HepG2 (cell line): ENCODE measurements around the gene LIMD2. TPM values are rescaled to one million over a fixed set of nuclear protein-coding genes. Genes with fewer than 3 reads are reported as not detected.

Experiments
- ATAC-seq: fragments of 200-7000 bp; cut with Tn5 transposase; 3 replicates; pipeline ENCODE4 v1.9.1; 2020; ENCODE audit warnings: mild to moderate bottlenecking, moderate library complexity
- BruUV-seq: library from RNA; stranded (reverse); fragments of 400-500 nt; replicated peaks from 2 replicates; lab custom pipeline; 2021; lab: Mats Ljungman, UMichigan
- CTCF ChIA-PET: fragments of 300-600 bp; formaldehyde crosslinking; extraction: SDS; loops from one replicate; lab custom pipeline; 2021; ENCODE audit warnings: low total read pairs, inconsistent platforms, low intra/inter-chr PET ratio; lab: Yijun Ruan, JAX
- POLR2A ChIA-PET: fragments of 350-600 bp; sonication (Branson Sonifier 250); formaldehyde crosslinking; loops from one replicate; lab custom pipeline; 2020; ENCODE audit warnings: antibody characterized with exemption, inconsistent platforms; lab: Yijun Ruan, JAX
- DNase-seq: peaks from one replicate; pipeline ENCODE4 v3.0.0-alpha.2; 2015; ENCODE audit warnings: low spot score
- FAIRE-seq: peaks from 3 replicates; lab custom pipeline; 2011; peaks lifted over from hg19 to GRCh38; lab: Jason Lieb, UNC
- H2AFZ ChIP-seq: one replicate; pipeline ENCODE4 v1.6.1; 2011; ENCODE audit warnings: low read length, inconsistent platforms
- H3K27ac ChIP-seq: fragments of 300-600 bp; 3 replicates; pipeline ENCODE4 v1.8.0; 2011; ENCODE audit warnings: mixed run types, mild to moderate bottlenecking, mixed read lengths, low read length, inconsistent platforms; ENCODE audit not compliant: insufficient read depth; ENCODE audit errors: extremely low read length
- H3K27me3 ChIP-seq, 2 experiments: fragments of 200-600 bp in 1 of 2; 2 replicates in 1 of 2; 3 replicates in 1 of 2; pipeline versions ENCODE4 v1.6.0 to v1.8.0; 2011; ENCODE audit warnings: low read length in 2 of 2, mild to moderate bottlenecking in 2 of 2, moderate library complexity in 2 of 2, inconsistent platforms in 1 of 2; ENCODE audit not compliant: insufficient read depth in 2 of 2, control insufficient read depth in 1 of 2
- H3K36me3 ChIP-seq, 2 experiments: fragments of 200-600 bp in 1 of 2; replicated peaks in 1 of 2; 2 replicates in 1 of 2; 3 replicates in 1 of 2; pipeline versions ENCODE4 v1.5.1 to v1.8.0; 2011; ENCODE audit warnings: low read length in 2 of 2, inconsistent platforms in 1 of 2; ENCODE audit not compliant: insufficient read depth in 2 of 2, control insufficient read depth in 1 of 2
- H3K4me1 ChIP-seq: 2 replicates; pipeline ENCODE4 v1.5.1; 2012; ENCODE audit warnings: low read length, inconsistent platforms; ENCODE audit not compliant: insufficient read depth
- H3K4me2 ChIP-seq: 2 replicates; pipeline ENCODE4 v1.6.0; 2011; ENCODE audit warnings: low read depth, low read length, inconsistent platforms
- H3K4me3 ChIP-seq, 3 experiments: fragments of 200-600 bp in 1 of 3; sonication (generic), shearing (Covaris generic) in 1 of 3; replicated peaks in 1 of 3; 2 replicates each; pipeline ENCODE4 v1.5.1; 2011 to 2016; ENCODE audit warnings: low read length in 3 of 3, inconsistent platforms in 2 of 3, low read depth in 2 of 3, mild to moderate bottlenecking in 2 of 3, control low read depth in 1 of 3, mixed read lengths in 1 of 3; ENCODE audit not compliant: insufficient read depth in 1 of 3
- H3K79me2 ChIP-seq: one replicate; pipeline ENCODE4 v1.6.1; 2011; ENCODE audit warnings: low read length, inconsistent platforms; ENCODE audit not compliant: insufficient read depth
- H3K9ac ChIP-seq: 2 replicates; pipeline ENCODE4 v1.6.0; 2011; ENCODE audit warnings: mild to moderate bottlenecking, low read depth, low read length, inconsistent platforms; ENCODE audit not compliant: insufficient read depth
- H3K9me3 ChIP-seq: 2 replicates; pipeline ENCODE4 v1.5.1; 2012; ENCODE audit warnings: mild to moderate bottlenecking, low read length
- H4K20me1 ChIP-seq: 2 replicates; pipeline ENCODE4 v1.6.0; 2011; ENCODE audit warnings: inconsistent platforms, mild to moderate bottlenecking, low read length, moderate library complexity; ENCODE audit not compliant: insufficient read depth
- ATAD3A ChIP-seq: sonication (generic); formaldehyde crosslinking; IDR thresholded peaks from 2 replicates; pipeline ENCODE4 v1.4.0; 2020; ENCODE audit warnings: missing genetic modification reagents
- ATF3 ChIP-seq: sonication (generic); formaldehyde crosslinking; IDR thresholded peaks from 2 replicates; pipeline ENCODE4 v1.4.0; 2020; ENCODE audit warnings: missing genetic modification reagents
- BHLHE40 ChIP-seq: IDR thresholded peaks from 2 replicates; pipeline ENCODE4 v1.6.1; 2011; ENCODE audit warnings: low read length, improper control_type of control experiment
- HDAC6 ChIP-seq: fragments of 200-600 bp; sonication (generic); IDR thresholded peaks from 2 replicates; pipeline ENCODE4 v1.7.0; 2017; ENCODE audit warnings: mild to moderate bottlenecking, antibody characterized with exemption, low read length, low read depth
- KIAA2018 ChIP-seq: sonication (generic); formaldehyde crosslinking; IDR thresholded peaks from 2 replicates; pipeline ENCODE4 v1.5.0; 2020; ENCODE audit warnings: mild to moderate bottlenecking, missing genetic modification reagents, borderline replicate concordance
- MED13 ChIP-seq: sonication (generic); formaldehyde crosslinking; IDR thresholded peaks from 2 replicates; pipeline ENCODE4 v1.5.0; 2020; ENCODE audit warnings: missing genetic modification reagents
- MED8 ChIP-seq: sonication (generic); formaldehyde crosslinking; IDR thresholded peaks from 2 replicates; pipeline ENCODE4 v1.8.1; 2023; ENCODE audit warnings: mild to moderate bottlenecking, missing genetic modification reagents; ENCODE audit not compliant: insufficient replicate concordance
- SP1 ChIP-seq, 2 experiments: fragments of 450-650 bp in 1 of 2; sonication (generic) in 1 of 2; formaldehyde crosslinking in 1 of 2; IDR thresholded peaks; 2 replicates each; pipeline versions ENCODE4 v1.4.0 to v1.6.1; 2016 to 2020; ENCODE audit warnings: missing genetic modification reagents in 1 of 2
- ZBTB38 ChIP-seq: sonication (generic); formaldehyde crosslinking; IDR thresholded peaks from 2 replicates; pipeline ENCODE4 v1.5.1; 2020; ENCODE audit warnings: mild to moderate bottlenecking, missing genetic modification reagents
- ZNF414 ChIP-seq: sonication (generic); formaldehyde crosslinking; IDR thresholded peaks from 2 replicates; pipeline ENCODE4 v1.5.0; 2020; ENCODE audit warnings: missing genetic modification reagents
- ZNF816 ChIP-seq: sonication (generic); formaldehyde crosslinking; IDR thresholded peaks from 2 replicates; pipeline ENCODE4 v1.8.0; 2022; ENCODE audit warnings: missing genetic modification reagents, mild to moderate bottlenecking, borderline replicate concordance
- ZXDC ChIP-seq: sonication (generic); formaldehyde crosslinking; IDR thresholded peaks from 2 replicates; pipeline ENCODE4 v1.5.0; 2020; ENCODE audit warnings: mild to moderate bottlenecking, missing genetic modification reagents
- WGBS: methylation state at CpG from one replicate; pipeline ENCODE4 v1.1.6; 2017; ENCODE audit warnings: low lambda C conversion rate; 5-methylcytosine and 5-hydroxymethylcytosine counted together
- in situ Hi-C: cut with HindIII; loops from 2 replicates; pipeline ENCODE4 v1.10.0; 2017; ENCODE audit warnings: low pct_unique_long_range_greater_than_20kb; ENCODE audit not compliant: extremely low pct_ligation_motif_present
- intact Hi-C: fragments of 100-400 bp; cut with micrococcal nuclease; formaldehyde crosslinking; loops from one replicate; pipeline ENCODE4 v1.10.0; 2022; ENCODE audit not compliant: unreplicated experiment
- polyA plus RNA-seq, 8 experiments: library from polyadenylated mRNA; depleted of rRNA in 3 of 8; stranded (reverse) in 7 of 8; unstranded in 1 of 8; fragments of >200 nt; fragmentation: Illumina TruSeq in 4 of 8; extraction: Trizol in 4 of 8; gene quantifications; 2 replicates each; pipeline versions ENCODE4 v1.2.1 to v1.2.3, GENCODE V29; 2011 to 2016; ENCODE audit warnings: low read depth in 4 of 8, missing spikeins in 1 of 8, mixed read lengths in 1 of 8; ENCODE audit not compliant: insufficient read depth in 1 of 8
- total RNA-seq, 5 experiments: library from RNA; depleted of rRNA; stranded (reverse); fragments of >200 nt; fragmentation: Illumina TruSeq; extraction: Trizol; gene quantifications; 2 replicates each; pipeline ENCODE4 v1.2.3, GENCODE V29; 2016; ENCODE audit warnings: low read depth in 1 of 5

The LIMD2 gene
- total and polyA plus RNA-seq, 2 of the 13 experiments (the other 11 are each of a cell fraction or from before 2014, with no cell fraction given) = 9.0 to 20.8 TPM

DNA sequence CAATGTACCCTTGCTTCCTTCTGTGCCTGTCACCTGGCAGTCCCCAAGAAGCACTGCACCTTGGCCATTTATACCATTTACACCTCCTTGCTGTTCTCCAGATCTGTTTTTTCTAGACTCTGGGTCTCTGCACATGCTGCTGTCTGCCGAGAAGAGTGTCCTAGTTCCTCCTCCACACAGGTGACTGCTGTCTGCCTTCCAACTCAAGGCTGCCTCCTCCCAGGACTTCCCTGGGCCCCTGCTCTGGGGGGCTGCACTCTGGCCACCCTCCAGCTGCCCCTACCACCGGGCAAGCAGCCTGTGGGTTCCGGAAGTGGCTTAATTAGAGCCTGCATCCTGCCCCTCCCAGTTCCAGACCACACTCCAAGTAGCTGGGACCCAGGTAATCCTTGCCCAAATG, 5.7 kb upstream of the LIMD2 start (continued):
- TF ChIP-seq ATAD3A (CRISPR knock-in tag) = no peak
- TF ChIP-seq ZXDC (CRISPR knock-in tag) = no peak
- no peak for TF ChIP-seq ATF3 (CRISPR knock-in tag)
- no peak for TF ChIP-seq MED13 (CRISPR knock-in tag)
- TF ChIP-seq MED8 = no peak

DNA sequence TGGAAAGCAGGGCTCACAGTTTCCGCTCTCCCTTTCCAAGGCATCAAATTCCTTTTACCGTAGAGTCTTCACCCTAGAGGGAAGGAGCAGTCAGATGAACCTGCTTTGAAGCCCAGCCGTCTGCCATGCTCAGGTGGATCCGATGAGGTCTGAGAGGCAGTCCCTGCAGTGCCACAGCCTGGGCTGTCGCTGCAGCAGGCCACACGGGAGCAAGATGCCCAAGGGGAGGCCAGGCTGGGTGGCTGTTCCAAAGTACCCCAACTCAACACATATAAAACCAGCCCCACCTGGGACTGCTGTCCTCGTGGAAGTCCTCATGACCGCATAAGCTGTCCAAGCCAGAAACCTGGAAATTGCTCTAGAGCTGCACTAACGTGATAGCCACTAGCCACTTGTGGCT, 4.9 kb upstream of the LIMD2 start:
- ChIA-PET CTCF (no interaction called here), POLR2A (no interaction called here)
- intact Hi-C loops = no loop called here
- WGBS = 100% methylated on average over 5 of the region's 9 CpGs
- Histone ChIP-seq H3K9ac (no peak overlapping the region), H3K4me2 (no peak overlapping the region), H3K27me3 (no peaks in the 10 kb centered on the region), H4K20me1 (no peaks in the 10 kb centered on the region), H3K79me2 (no peaks in the 10 kb centered on the region), H3K4me1 (no peaks in the 10 kb centered on the region), H3K36me3 (peaks cover 6 to 16% of the 10 kb centered on the region in 2 experiments; a peak in 4 of 5 replicates), H3K27ac (no peak overlapping the region), H3K9me3 (no peaks in the 10 kb centered on the region), H3K4me3 (no peak overlapping the region), H2AFZ (no peak overlapping the region)
- FAIRE-seq = no peak
- DNase-seq = no peak
- in situ Hi-C loops = no loop called here
- no TSS peak for BruUV-seq
- ATAC-seq = no peak
- TF ChIP-seq HDAC6 (no peak), KIAA2018 (CRISPR knock-in tag) (no peak), SP1 (IDR thresholded peaks at IDR 0.05) (no peak), SP1 (CRISPR knock-in tag; IDR thresholded peaks at IDR 0.05) (no peak), ZBTB38 (CRISPR knock-in tag) (no peak), BHLHE40 (no peak), ZNF414 (CRISPR knock-in tag) (no peak), ZNF816 (CRISPR knock-in tag) (no peak)
